CD4-positive, alpha-beta T cell (primary cell): ENCODE measurements around the gene DCBLD2. TPM values are rescaled to one million over a fixed set of nuclear protein-coding genes. Genes with fewer than 3 reads are reported as not detected.

Source experiments
- ATAC-seq: fragments of 200-7000 bp; cut with Tn5 transposase; one replicate; pipeline ENCODE4 v1.10.0; 2022; ENCODE audit warnings: mild to moderate bottlenecking; ENCODE audit not compliant: poor library complexity
- CTCF ChIA-PET: fragments of 350-600 bp; sonication (Branson Sonifier 250); formaldehyde crosslinking; loops from one replicate; lab custom pipeline; 2021; ENCODE audit warnings: antibody characterized with exemption, inconsistent platforms; lab: Charles Lee
- POLR2A ChIA-PET: fragments of 350-600 bp; sonication (Branson Sonifier 250); formaldehyde crosslinking; loops from one replicate; lab custom pipeline; 2021; ENCODE audit warnings: antibody characterized with exemption, inconsistent platforms; lab: Charles Lee
- DNase-seq, 14 experiments: peaks; one replicate each; pipeline ENCODE4 v3.0.0-alpha.2; 2013 to 2020; ENCODE audit warnings: mixed read lengths in 2 of 14
- H3K27ac ChIP-seq, 2 donors: one replicate each; pipeline versions ENCODE4 v1.5.1 to v1.7.0; 2013; ENCODE audit warnings: low read length in 2 of 2, low read depth in 1 of 2, mild to moderate bottlenecking in 1 of 2
- H3K27me3 ChIP-seq, 2 experiments: 1 replicate in 1 of 2; 2 replicates in 1 of 2; pipeline versions ENCODE4 v1.6.1 to v1.7.0; 2013; ENCODE audit warnings: low read length in 2 of 2, control low read depth in 1 of 2, mild to moderate bottlenecking in 1 of 2, moderate library complexity in 1 of 2; ENCODE audit not compliant: insufficient read depth in 2 of 2, control insufficient read depth in 1 of 2
- H3K36me3 ChIP-seq: one replicate; pipeline ENCODE4 v1.6.1; 2013; ENCODE audit warnings: low read length, control low read depth; ENCODE audit not compliant: insufficient read depth
- H3K4me1 ChIP-seq: one replicate; pipeline ENCODE4 v1.6.1; 2013; ENCODE audit warnings: low read length, control low read depth; ENCODE audit not compliant: insufficient read depth
- H3K4me3 ChIP-seq: one replicate; pipeline ENCODE4 v1.5.1; 2013; ENCODE audit warnings: mild to moderate bottlenecking, low read length, moderate library complexity
- H3K9me3 ChIP-seq, 2 experiments: 1 replicate in 1 of 2; 2 replicates in 1 of 2; pipeline versions ENCODE4 v1.6.1 to v1.7.0; 2013; ENCODE audit warnings: low read length in 2 of 2, mild to moderate bottlenecking in 2 of 2, control low read depth in 1 of 2, moderate library complexity in 1 of 2; ENCODE audit not compliant: control insufficient read depth in 1 of 2, insufficient read depth in 1 of 2
- H3K27ac Mint-ChIP-seq: one replicate; pipeline ENCODE4 v1.8.0; 2020; ENCODE audit warnings: mixed read lengths
- H3K27me3 Mint-ChIP-seq: one replicate; pipeline ENCODE4 v1.8.0; 2021; ENCODE audit warnings: mixed read lengths
- H3K36me3 Mint-ChIP-seq: one replicate; pipeline ENCODE4 v1.8.0; 2021; ENCODE audit warnings: low read depth, mixed read lengths
- H3K4me1 Mint-ChIP-seq: one replicate; pipeline ENCODE4 v1.8.0; 2021; ENCODE audit warnings: low read depth, mixed read lengths
- H3K4me3 Mint-ChIP-seq: one replicate; pipeline ENCODE4 v1.8.0; 2020; ENCODE audit warnings: mild to moderate bottlenecking, mixed read lengths
- H3K9me3 Mint-ChIP-seq: one replicate; pipeline ENCODE4 v1.8.0; 2020; ENCODE audit warnings: mixed read lengths
- CTCF ChIP-seq: fragments of 200-600 bp; IDR thresholded peaks from one replicate; pipeline ENCODE4 v1.8.0; 2022; ENCODE audit warnings: antibody characterized with exemption, mild to moderate bottlenecking
- intact Hi-C, 2 experiments: fragments of 100-400 bp; cut with DNase I in 1 of 2; cut with micrococcal nuclease in 1 of 2; formaldehyde crosslinking; loops; one replicate each; pipeline versions ENCODE4 v1.15.1 to v1.9.0; 2023 to 2025; cut with DNase I, micrococcal nuclease
- total RNA-seq, 174 experiments: library from RNA in 2 of 174; stranded (reverse) in 2 of 174; gene quantifications; one replicate each; pipeline ENCODE4 v1.2.3 and lab custom pipeline; 2021 to 2026

The DCBLD2 gene
- total RNA-seq, 2 experiments from 2014 or later = 2.2 to 2.5 TPM

GRCh38 chr3:98796334-98796733 is 105.2 kb downstream of the DCBLD2 start:
- intact Hi-C loops = no loop called here
- H3K4me3 ChIP-seq = no peak overlapping the region
- Mint-ChIP-seq H3K36me3 (no peaks in the 10 kb centered on the region), H3K4me3 (no peak overlapping the region), H3K9me3 (no peaks in the 10 kb centered on the region), H3K27me3 (peaks cover 4% of the 10 kb centered on the region), H3K4me1 (no peaks in the 10 kb centered on the region), H3K27ac (no peak overlapping the region)
- ChIA-PET POLR2A (no interaction called here), CTCF (no interaction called here)
- no peaks in the 10 kb centered on the region for H3K4me1 ChIP-seq
- ATAC-seq (no peak), DNase-seq (no peak)
- H3K27me3 ChIP-seq = peaks cover 0 to 3% of the 10 kb centered on the region in 2 experiments
- H3K27ac ChIP-seq = no peak overlapping the region
- H3K9me3 ChIP-seq = no peaks in the 10 kb centered on the region
- no peak for TF ChIP-seq CTCF
- no peaks in the 10 kb centered on the region for H3K36me3 ChIP-seq

- no peaks in the 10 kb centered on the region for H3K9me3 ChIP-seq
- no peak overlapping the region for H3K4me3 ChIP-seq
- TF ChIP-seq CTCF = no peak
- DNase-seq = no peak
- no peak overlapping the region for H3K4me3 Mint-ChIP-seq
- H3K36me3 ChIP-seq = no peaks in the 10 kb centered on the region
- no peaks in the 10 kb centered on the region for H3K4me1 Mint-ChIP-seq
- no peak overlapping the region for H3K27ac ChIP-seq
- intact Hi-C loops = no loop called here
- no peaks in the 10 kb centered on the region for H3K36me3 Mint-ChIP-seq
- H3K27me3 Mint-ChIP-seq = peaks cover 8% of the 10 kb centered on the region
- H3K27ac Mint-ChIP-seq = no peak overlapping the region
- no peak for ATAC-seq
- no peaks in the 10 kb centered on the region for H3K9me3 Mint-ChIP-seq
- ChIA-PET CTCF (no interaction called here), POLR2A (no interaction called here)
- peaks cover 0 to 3% of the 10 kb centered on the region in 2 experiments for H3K27me3 ChIP-seq
- no peaks in the 10 kb centered on the region for H3K4me1 ChIP-seq
These were observed 107.5 kb downstream of the DCBLD2 start for GRCh38 chr3:98793971-98794370.

- H3K4me3 Mint-ChIP-seq = no peak overlapping the region
- Histone ChIP-seq H3K4me1 (no peaks in the 10 kb centered on the region), H3K27me3 (peaks cover 0 to 3% of the 10 kb centered on the region in 2 experiments), H3K9me3 (no peaks in the 10 kb centered on the region), H3K27ac (no peak overlapping the region), H3K4me3 (no peak overlapping the region), H3K36me3 (no peaks in the 10 kb centered on the region)
- ChIA-PET CTCF (interaction anchor here (0.6 to 1.4 kb wide), 2 partner anchors 26 to 63 kb away, joined by 3 read pairs; no protein-coding TSS in a partner anchor), POLR2A (no interaction called here)
- H3K9me3 Mint-ChIP-seq = no peaks in the 10 kb centered on the region
- DNase-seq (no peak), ATAC-seq (no peak)
- no peaks in the 10 kb centered on the region for H3K36me3 Mint-ChIP-seq
- intact Hi-C loops = no loop called here
- TF ChIP-seq CTCF = no peak
- no peak overlapping the region for H3K27ac Mint-ChIP-seq
- peaks cover 8% of the 10 kb centered on the region for H3K27me3 Mint-ChIP-seq
- H3K4me1 Mint-ChIP-seq = no peaks in the 10 kb centered on the region
These were observed 109.9 kb downstream of the DCBLD2 start for GRCh38 chr3:98791341-98792325.
